Measurements from ENCODE around the gene CRMP1. TPM values are rescaled to one million over a fixed set of nuclear protein-coding genes. Genes with fewer than 3 reads are reported as not detected.
A peak's percentile ranks its signal among the peaks of the same experiment; 100 is the strongest.

Gene CRMP1
- total RNA-seq, 1 experiment from 2014 or later = 134 TPM

GRCh38 chr4:5888222-5889001 is 4.5 kb downstream of the CRMP1 start (continued):
- TF ChIP-seq FOXK1 (CRISPR knock-in tag; IDR thresholded peaks at IDR 0.05) (peak; percentile 69; the same call in 1 of the 2 replicates), CREB1 (CRISPR knock-in tag; IDR thresholded peaks at IDR 0.05) (no peak), ERG (CRISPR knock-in tag; IDR thresholded peaks at IDR 0.05) (no peak), HMGA2 (CRISPR knock-in tag; IDR thresholded peaks at IDR 0.05) (no peak), TEAD1 (CRISPR knock-in tag; IDR thresholded peaks at IDR 0.05) (no peak), ZNF281 (CRISPR knock-in tag; IDR thresholded peaks at IDR 0.05) (no peak), ARID4B (CRISPR knock-in tag; IDR thresholded peaks at IDR 0.05; ENCODE audit: borderline replicate concordance) (no peak), RORB (CRISPR knock-in tag; IDR thresholded peaks at IDR 0.05) (no peak), TEAD4 (CRISPR knock-in tag; IDR thresholded peaks at IDR 0.05) (no peak), SMAD3 (CRISPR knock-in tag; IDR thresholded peaks at IDR 0.05; ENCODE audit: borderline replicate concordance) (no peak), ZNF263 (CRISPR knock-in tag; IDR thresholded peaks at IDR 0.05; ENCODE audit: low read depth) (peak; percentile 98), GTF2I (CRISPR knock-in tag; conservative IDR thresholded peaks at IDR 0.05) (no peak), ETV6 (CRISPR knock-in tag; IDR thresholded peaks at IDR 0.05) (peak; percentile 53; the same call in 1 of the 2 replicates), RELA (CRISPR knock-in tag; IDR thresholded peaks at IDR 0.05; ENCODE audit: borderline replicate concordance) (no peak)
- TF ChIP-seq, protein P1, sequence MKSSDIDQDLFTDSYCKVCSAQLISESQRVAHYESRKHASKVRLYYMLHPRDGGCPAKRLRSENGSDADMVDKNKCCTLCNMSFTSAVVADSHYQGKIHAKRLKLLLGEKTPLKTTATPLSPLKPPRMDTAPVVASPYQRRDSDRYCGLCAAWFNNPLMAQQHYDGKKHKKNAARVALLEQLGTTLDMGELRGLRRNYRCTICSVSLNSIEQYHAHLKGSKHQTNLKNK (CRISPR knock-in tag; IDR thresholded peaks at IDR 0.05) = no peak
- TF ChIP-seq, protein P2, sequence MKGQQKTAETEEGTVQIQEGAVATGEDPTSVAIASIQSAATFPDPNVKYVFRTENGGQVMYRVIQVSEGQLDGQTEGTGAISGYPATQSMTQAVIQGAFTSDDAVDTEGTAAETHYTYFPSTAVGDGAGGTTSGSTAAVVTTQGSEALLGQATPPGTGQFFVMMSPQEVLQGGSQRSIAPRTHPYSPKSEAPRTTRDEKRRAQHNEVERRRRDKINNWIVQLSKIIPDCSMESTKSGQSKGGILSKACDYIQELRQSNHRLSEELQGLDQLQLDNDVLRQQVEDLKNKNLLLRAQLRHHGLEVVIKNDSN (CRISPR knock-in tag; IDR thresholded peaks at IDR 0.05) = no peak
- TF ChIP-seq, protein P3, sequence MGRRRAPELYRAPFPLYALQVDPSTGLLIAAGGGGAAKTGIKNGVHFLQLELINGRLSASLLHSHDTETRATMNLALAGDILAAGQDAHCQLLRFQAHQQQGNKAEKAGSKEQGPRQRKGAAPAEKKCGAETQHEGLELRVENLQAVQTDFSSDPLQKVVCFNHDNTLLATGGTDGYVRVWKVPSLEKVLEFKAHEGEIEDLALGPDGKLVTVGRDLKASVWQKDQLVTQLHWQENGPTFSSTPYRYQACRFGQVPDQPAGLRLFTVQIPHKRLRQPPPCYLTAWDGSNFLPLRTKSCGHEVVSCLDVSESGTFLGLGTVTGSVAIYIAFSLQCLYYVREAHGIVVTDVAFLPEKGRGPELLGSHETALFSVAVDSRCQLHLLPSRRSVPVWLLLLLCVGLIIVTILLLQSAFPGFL (CRISPR knock-in tag; IDR thresholded peaks at IDR 0.05; ENCODE audit: borderline replicate concordance) = no peak

Data from WTC11 (cell line).